HUES64 (cell line): ENCODE results near the gene LDLRAD4. TPM values are rescaled to one million over a fixed set of nuclear protein-coding genes. Genes with fewer than 3 reads are reported as not detected.
A peak's percentile ranks its signal among the peaks of the same experiment; 100 is the strongest.

Source experiments
- H3K27ac ChIP-seq: 2 replicates; pipeline ENCODE4 v1.7.0; 2013; ENCODE audit warnings: low read depth, low read length, inconsistent platforms
- H3K27me3 ChIP-seq: 2 replicates; pipeline ENCODE4 v1.6.1; 2013; ENCODE audit warnings: mild to moderate bottlenecking, low read length; ENCODE audit not compliant: insufficient read depth
- H3K36me3 ChIP-seq: 2 replicates; pipeline ENCODE4 v1.6.1; 2013; ENCODE audit warnings: mild to moderate bottlenecking, low read length; ENCODE audit not compliant: insufficient read depth
- H3K4me1 ChIP-seq: 2 replicates; pipeline ENCODE4 v1.6.1; 2013; ENCODE audit warnings: mild to moderate bottlenecking, low read length, moderate library complexity; ENCODE audit not compliant: insufficient read depth
- H3K4me3 ChIP-seq: 2 replicates; pipeline ENCODE4 v1.5.1; 2013; ENCODE audit warnings: mild to moderate bottlenecking, low read length, moderate library complexity
- H3K9ac ChIP-seq: 2 replicates; pipeline ENCODE4 v1.6.1; 2013; ENCODE audit warnings: mild to moderate bottlenecking, low read depth, low read length
- H3K9me3 ChIP-seq: 2 replicates; pipeline ENCODE4 v1.6.1; 2013; ENCODE audit warnings: low read depth, low read length; ENCODE audit not compliant: insufficient read depth
- WGBS: fragments of 150-250, 120-280 bp; methylation state at CpG from one replicate; pipeline ENCODE4 v1.1.7; 2013; ENCODE audit warnings: missing lambda C conversion rate; 5-methylcytosine and 5-hydroxymethylcytosine counted together
- polyA plus RNA-seq, 2 experiments: library from polyadenylated mRNA; stranded (reverse); fragments of 50-300 nt; gene quantifications; one replicate each; pipeline ENCODE4 v1.2.3, GENCODE V29; 2013

LDLRAD4 gene
- 0.50 TPM for polyA plus RNA-seq (2013, experiment 1 of 2)
- polyA plus RNA-seq (2013, experiment 2 of 2), result 0.57 TPM

DNA sequence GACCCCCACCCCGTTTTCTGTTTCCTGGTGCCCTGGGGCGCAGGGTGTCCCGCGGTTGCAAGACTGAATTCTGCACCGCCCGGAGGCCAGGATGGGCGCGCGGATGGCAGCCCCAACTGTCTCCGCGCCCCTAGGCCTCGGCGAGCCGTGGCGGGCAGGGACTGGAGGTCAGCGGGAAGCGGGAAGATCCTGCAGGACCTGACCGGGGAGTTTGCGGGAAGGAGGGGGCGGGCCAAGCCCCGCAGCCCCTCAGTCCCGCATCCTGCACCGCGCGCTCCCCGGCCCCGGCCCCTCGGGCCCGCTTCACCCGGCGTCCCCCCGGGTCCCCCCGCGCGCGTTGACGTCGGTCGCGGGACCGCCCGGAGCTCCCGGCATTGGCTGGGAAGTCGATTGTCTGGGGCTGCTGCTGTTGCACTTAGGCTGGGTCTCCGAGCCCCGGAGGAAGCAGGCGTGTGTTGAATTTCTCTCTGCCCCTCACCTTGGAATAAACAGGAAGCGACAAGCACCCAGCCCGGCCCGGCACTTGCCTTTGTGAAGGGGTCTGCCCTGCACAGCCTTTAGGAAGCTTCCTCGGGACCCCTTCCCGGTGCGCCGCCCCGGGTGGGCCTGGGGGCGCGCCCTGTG, at the start of gene LDLRAD4:
Gene LDLRAD4, plus strand, starts transcription at position 393 of the 624 bp plus-strand sequence.
- Histone ChIP-seq H3K4me3 (peak within 1 kb of the TSS; percentile 63), H3K27me3 (peaks cover 70% of the 10 kb centered on the region), H3K27ac (no peak within 1 kb of the TSS), H3K9me3 (no peaks in the 10 kb centered on the region), H3K9ac (peak within 1 kb of the TSS; percentile 25; the same call in 1 of the 2 replicates), H3K4me1 (peaks cover 20% of the 10 kb centered on the region), H3K36me3 (no peaks in the 10 kb centered on the region)
- 1% methylated on average over 57 of the region's 57 CpGs for WGBS

GRCh38 chr18:13173578-13174145, 44.9 kb upstream of the LDLRAD4 start:
- Histone ChIP-seq H3K4me3 (no peak overlapping the region), H3K27ac (no peak overlapping the region), H3K4me1 (no peaks in the 10 kb centered on the region)

GRCh38 chr18:13175266-13175665, 43.3 kb upstream of the LDLRAD4 start:
- Histone ChIP-seq H3K9ac (no peak overlapping the region), H3K27ac (no peak overlapping the region), H3K27me3 (no peaks in the 10 kb centered on the region), H3K9me3 (no peaks in the 10 kb centered on the region), H3K36me3 (no peaks in the 10 kb centered on the region), H3K4me3 (no peak overlapping the region), H3K4me1 (no peaks in the 10 kb centered on the region)
- 80% methylated on average over 8 of the region's 8 CpGs for WGBS

More at GRCh38 chr18:13173578-13174145, 44.9 kb upstream of the LDLRAD4 start:
- 93% methylated on average over 14 of the region's 14 CpGs for WGBS
- H3K9me3 ChIP-seq, result no peaks in the 10 kb centered on the region
- no peaks in the 10 kb centered on the region for H3K27me3 ChIP-seq
- H3K9ac ChIP-seq, result no peak overlapping the region
- H3K36me3 ChIP-seq, result no peaks in the 10 kb centered on the region

GRCh38 chr18:13175754-13176210, 42.8 kb upstream of the LDLRAD4 start:
- H3K27me3 ChIP-seq, result no peaks in the 10 kb centered on the region
- H3K36me3 ChIP-seq, result no peaks in the 10 kb centered on the region
- 0 out of 2 replicates have a peak, but pooled peaks cover 2% of the 10 kb centered on the region for H3K4me1 ChIP-seq
- no peak overlapping the region for H3K4me3 ChIP-seq
- H3K27ac ChIP-seq, result no peak overlapping the region
- 92% methylated on average over 6 of the region's 6 CpGs for WGBS
- H3K9me3 ChIP-seq, result no peaks in the 10 kb centered on the region
- H3K9ac ChIP-seq, result no peak overlapping the region

DNA sequence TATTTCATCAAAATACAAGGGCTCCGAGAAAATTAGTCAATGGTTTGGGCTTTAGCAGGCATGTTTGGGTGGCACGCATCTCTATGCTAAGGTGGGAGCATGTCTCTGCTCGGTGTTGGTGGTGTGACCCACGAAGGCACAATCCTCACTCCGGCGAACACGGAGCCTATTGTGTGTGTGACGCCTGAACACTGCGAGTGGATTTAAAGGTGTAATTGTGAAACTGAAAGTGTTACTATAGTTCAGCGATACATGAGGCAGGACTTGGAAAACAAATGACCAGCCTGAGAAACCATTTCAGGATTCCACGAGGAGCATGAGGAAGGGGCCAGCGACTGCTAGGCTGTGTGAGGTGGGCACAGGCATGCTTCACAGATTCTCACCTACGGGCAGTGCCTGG, 41.7 kb upstream of the LDLRAD4 start:
- Histone ChIP-seq H3K36me3 (no peaks in the 10 kb centered on the region), H3K9ac (no peak overlapping the region), H3K4me3 (no peak overlapping the region), H3K27ac (no peak overlapping the region), H3K27me3 (no peaks in the 10 kb centered on the region), H3K9me3 (no peaks in the 10 kb centered on the region), H3K4me1 (0 out of 2 replicates have a peak, but pooled peaks cover 3% of the 10 kb centered on the region)
- WGBS, result 95% methylated on average over 13 of the region's 13 CpGs

DNA sequence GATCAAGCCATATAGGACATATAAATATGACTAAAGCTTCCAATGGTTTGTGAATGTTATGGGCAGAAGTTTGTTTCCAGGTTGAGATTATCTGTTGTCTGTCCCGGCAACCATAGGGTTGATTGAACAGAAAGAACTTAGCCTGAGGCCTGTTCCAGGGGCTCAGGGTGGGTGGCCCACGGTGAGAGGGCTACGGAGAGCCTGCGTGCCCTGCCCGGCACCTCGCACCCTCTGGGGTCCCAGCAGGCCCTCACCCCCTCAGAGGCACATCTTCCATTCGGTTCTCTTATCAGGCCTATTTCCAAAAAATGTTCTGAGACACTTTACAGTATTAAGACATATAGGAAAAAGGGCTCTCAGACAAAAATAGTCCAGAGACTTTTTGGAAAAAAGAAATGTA, 40.4 kb upstream of the LDLRAD4 start:
- no peaks in the 10 kb centered on the region for H3K36me3 ChIP-seq
- H3K9ac ChIP-seq, result no peak overlapping the region
- H3K27ac ChIP-seq, result no peak overlapping the region
- 90% methylated on average over 7 of the region's 7 CpGs for WGBS
- H3K4me3 ChIP-seq, result no peak overlapping the region
- H3K27me3 ChIP-seq, result no peaks in the 10 kb centered on the region
- H3K4me1 ChIP-seq, result 0 out of 2 replicates have a peak, but pooled peaks cover 3% of the 10 kb centered on the region
- no peaks in the 10 kb centered on the region for H3K9me3 ChIP-seq

DNA sequence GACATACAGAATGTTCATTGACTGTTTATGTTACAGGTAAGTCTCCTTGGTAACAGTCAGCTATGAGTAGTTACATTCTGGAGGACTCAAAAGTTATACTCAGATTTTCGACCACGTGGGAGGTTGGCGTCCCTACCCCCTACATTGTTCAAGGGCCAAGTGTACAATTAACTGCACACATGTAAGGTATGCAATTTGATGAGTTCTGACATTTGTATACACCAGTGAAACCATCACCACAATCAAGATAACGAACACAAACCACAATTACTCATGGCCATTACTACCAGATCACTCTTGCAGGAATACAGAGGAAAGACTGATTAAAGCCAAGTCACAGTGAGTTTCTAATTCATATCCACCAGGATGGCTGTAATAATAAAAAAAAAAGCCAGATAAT, 39.6 kb upstream of the LDLRAD4 start:
- H3K4me3 ChIP-seq, result no peak overlapping the region
- H3K36me3 ChIP-seq, result no peaks in the 10 kb centered on the region
- H3K9me3 ChIP-seq, result no peaks in the 10 kb centered on the region
- no peak overlapping the region for H3K9ac ChIP-seq
- WGBS, result 96% methylated on average over 4 of the region's 4 CpGs
- H3K4me1 ChIP-seq, result 0 out of 2 replicates have a peak, but pooled peaks cover 3% of the 10 kb centered on the region
- H3K27ac ChIP-seq, result no peak overlapping the region
- no peaks in the 10 kb centered on the region for H3K27me3 ChIP-seq

GRCh38 chr18:13179566-13180113, 38.9 kb upstream of the LDLRAD4 start:
- H3K4me1 ChIP-seq, result 0 out of 2 replicates have a peak, but pooled peaks cover 3% of the 10 kb centered on the region
- no peak overlapping the region for H3K4me3 ChIP-seq
- no peaks in the 10 kb centered on the region for H3K9me3 ChIP-seq
- no peak overlapping the region for H3K9ac ChIP-seq
- WGBS, result 85% methylated on average over 9 of the region's 9 CpGs
- H3K36me3 ChIP-seq, result no peaks in the 10 kb centered on the region
- H3K27me3 ChIP-seq, result no peaks in the 10 kb centered on the region
- no peak overlapping the region for H3K27ac ChIP-seq

DNA sequence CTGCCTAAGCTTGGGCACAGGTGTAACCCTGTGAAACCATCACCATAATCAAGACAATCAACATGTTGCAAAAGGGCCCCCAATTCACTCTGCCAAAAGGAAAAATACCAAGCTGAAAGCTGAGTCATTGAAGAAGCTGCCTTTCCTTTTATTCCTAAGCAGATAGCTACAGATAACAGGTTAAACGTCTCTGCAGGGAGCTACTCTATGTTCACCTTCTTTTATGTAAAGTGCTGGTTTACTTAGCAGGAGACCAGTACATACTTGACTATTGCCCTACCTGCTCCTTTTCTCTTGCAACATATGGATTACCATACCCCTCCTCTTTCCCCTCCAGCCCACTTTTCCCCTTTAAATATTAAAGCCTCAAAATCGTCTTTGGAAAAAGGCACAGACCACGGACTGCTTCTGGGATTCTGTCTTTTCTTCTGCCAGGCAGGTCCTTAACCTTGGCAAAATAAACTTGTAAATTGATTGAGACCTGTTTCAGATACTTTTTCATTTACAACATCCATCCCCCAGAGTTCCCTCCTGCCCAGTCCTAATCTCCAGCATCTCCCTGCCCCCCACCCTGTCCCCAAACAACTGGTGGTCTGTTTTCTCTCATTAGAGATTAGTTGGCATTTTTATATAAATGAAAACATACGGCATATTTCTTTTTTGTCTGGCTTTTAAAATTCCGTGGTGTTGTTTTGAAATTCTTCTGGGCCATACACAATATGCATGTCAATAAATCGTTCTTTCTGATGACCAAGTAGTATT, 37.8 kb upstream of the LDLRAD4 start:
- H3K27me3 ChIP-seq, result no peaks in the 10 kb centered on the region
- 0 out of 2 replicates have a peak, but pooled peaks cover 3% of the 10 kb centered on the region for H3K4me1 ChIP-seq
- H3K9me3 ChIP-seq, result no peaks in the 10 kb centered on the region
- H3K9ac ChIP-seq, result no peak overlapping the region
- H3K27ac ChIP-seq, result peak overlapping the region; percentile 64; the same call in 1 of the 2 replicates
- H3K4me3 ChIP-seq, result no peak overlapping the region
- WGBS, result 63% methylated on average over 6 of the region's 6 CpGs
- H3K36me3 ChIP-seq, result no peaks in the 10 kb centered on the region

GRCh38 chr18:13181765-13182164, 36.8 kb upstream of the LDLRAD4 start:
- Histone ChIP-seq H3K9me3 (no peaks in the 10 kb centered on the region), H3K36me3 (no peaks in the 10 kb centered on the region), H3K4me3 (no peak overlapping the region), H3K27ac (no peak overlapping the region), H3K9ac (no peak overlapping the region), H3K4me1 (0 out of 2 replicates have a peak, but pooled peaks cover 3% of the 10 kb centered on the region), H3K27me3 (no peaks in the 10 kb centered on the region)
- 91% methylated on average over 14 of the region's 14 CpGs for WGBS

- Histone ChIP-seq H3K27ac (no peak overlapping the region), H3K27me3 (no peaks in the 10 kb centered on the region), H3K4me3 (no peak overlapping the region), H3K36me3 (no peaks in the 10 kb centered on the region), H3K4me1 (0 out of 2 replicates have a peak, but pooled peaks cover 3% of the 10 kb centered on the region), H3K9me3 (no peaks in the 10 kb centered on the region), H3K9ac (no peak overlapping the region)
- 93% methylated on average over 5 of the region's 5 CpGs for whole genome bisulfite sequencing
Measured at GRCh38 chr18:13183359-13183758, 35.2 kb upstream of the LDLRAD4 start.
